HEK293 (cell line): ENCODE measurements around the gene CLIP1.
"Not testable (repeated sequence)": the region's sequence is repeated elsewhere in the genome, so short reads cannot be mapped to it uniquely, and the experiment has no call there.

Experiments
- CTCF ChIA-PET: fragments of 350-600 bp; formaldehyde crosslinking; extraction: SDS; loops from one replicate; lab custom pipeline; 2021; ENCODE audit warnings: antibody characterized with exemption; lab: Yijun Ruan, JAX
- POLR2A ChIA-PET: fragments of 300-600 bp; formaldehyde crosslinking; extraction: SDS; loops from one replicate; lab custom pipeline; 2020; ENCODE audit warnings: antibody characterized with exemption, inconsistent platforms; lab: Yijun Ruan, JAX
- H3K27ac ChIP-seq: fragments of 200-500 bp; sonication (Bioruptor generic); 2 replicates; pipeline ENCODE4 v1.5.1; 2014; ENCODE audit warnings: low read depth, low read length, control low read depth, inconsistent platforms; ENCODE audit errors: extremely low read depth
- H3K36me3 ChIP-seq, 2 experiments: fragments of 200-500 bp in 1 of 2; sonication (Bioruptor generic) in 1 of 2; 1 replicate in 1 of 2; 2 replicates in 1 of 2; pipeline ENCODE4 v1.5.1; 2014 to 2017; ENCODE audit warnings: inconsistent platforms in 2 of 2, low read length in 2 of 2; ENCODE audit not compliant: control insufficient read depth in 2 of 2, insufficient read depth in 1 of 2
- H3K4me1 ChIP-seq: fragments of 200-500 bp; sonication (Bioruptor generic); 2 replicates; pipeline ENCODE4 v1.5.1; 2014; ENCODE audit warnings: mild to moderate bottlenecking, low read length, inconsistent platforms; ENCODE audit not compliant: control insufficient read depth, insufficient read depth
- H3K4me3 ChIP-seq: 2 replicates; pipeline ENCODE4 v1.5.1; 2011; ENCODE audit warnings: low read depth, mild to moderate bottlenecking, control low read depth, low read length, moderate library complexity
- H3K9me3 ChIP-seq: fragments of 200-500 bp; sonication (Bioruptor generic); 2 replicates; pipeline ENCODE4 v1.5.1; 2014; ENCODE audit warnings: low read depth, low read length, inconsistent platforms; ENCODE audit not compliant: control insufficient read depth, insufficient read depth
- BCL6B ChIP-seq: fragments of 450-650 bp; formaldehyde crosslinking; IDR thresholded peaks from 2 replicates; pipeline ENCODE4 v1.5.1; 2017; ENCODE audit warnings: missing biosample characterization, missing genetic modification characterization
- GFI1B ChIP-seq: fragments of 450-650 bp; formaldehyde crosslinking; IDR thresholded peaks from 2 replicates; pipeline ENCODE4 v1.5.1; 2016; ENCODE audit warnings: missing biosample characterization, missing genetic modification characterization
- KLF1 ChIP-seq: fragments of 450-650 bp; formaldehyde crosslinking; IDR thresholded peaks from 2 replicates; pipeline ENCODE4 v1.5.1; 2016; ENCODE audit warnings: missing biosample characterization, missing genetic modification characterization
- KLF10 ChIP-seq: fragments of 450-650 bp; IDR thresholded peaks from 2 replicates; pipeline ENCODE4 v1.5.1; 2018; ENCODE audit warnings: missing biosample characterization, mild to moderate bottlenecking, missing genetic modification characterization
- KLF9 ChIP-seq: fragments of 450-650 bp; formaldehyde crosslinking; IDR thresholded peaks from 2 replicates; pipeline ENCODE4 v1.5.1; 2016; ENCODE audit warnings: missing biosample characterization, missing genetic modification characterization, low read depth
- PRDM1 ChIP-seq: fragments of 450-650 bp; formaldehyde crosslinking; IDR thresholded peaks from 2 replicates; pipeline ENCODE4; 2016; ENCODE audit warnings: missing biosample characterization, missing genetic modification characterization
- SCRT2 ChIP-seq: fragments of 450-650 bp; formaldehyde crosslinking; IDR thresholded peaks from 2 replicates; pipeline ENCODE4 v1.5.1; 2016; ENCODE audit warnings: missing biosample characterization, missing genetic modification characterization
- SP3 ChIP-seq: fragments of 450-650 bp; formaldehyde crosslinking; IDR thresholded peaks from 2 replicates; pipeline ENCODE4 v1.5.1; 2016; ENCODE audit warnings: missing biosample characterization, missing genetic modification characterization
- SP7 ChIP-seq: fragments of 450-650 bp; formaldehyde crosslinking; IDR thresholded peaks from 2 replicates; pipeline ENCODE4 v1.5.1; 2016; ENCODE audit warnings: missing biosample characterization, missing genetic modification characterization
- ZBTB17 ChIP-seq: fragments of 450-650 bp; formaldehyde crosslinking; IDR thresholded peaks from 2 replicates; pipeline ENCODE4 v1.5.1; 2016; ENCODE audit warnings: missing biosample characterization, missing genetic modification characterization
- ZBTB21 ChIP-seq: fragments of 450-650 bp; formaldehyde crosslinking; IDR thresholded peaks from 2 replicates; pipeline ENCODE4 v1.5.1; 2017; ENCODE audit warnings: missing biosample characterization, missing genetic modification characterization
- ZEB2 ChIP-seq: fragments of 450-650 bp; formaldehyde crosslinking; IDR thresholded peaks from 2 replicates; pipeline ENCODE4 v1.5.1; 2016; ENCODE audit warnings: missing biosample characterization, missing genetic modification characterization
- ZFP37 ChIP-seq: fragments of 450-650 bp; formaldehyde crosslinking; IDR thresholded peaks from 2 replicates; pipeline ENCODE4 v1.5.1; 2016; ENCODE audit warnings: missing biosample characterization, missing genetic modification characterization
- ZNF184 ChIP-seq: fragments of 450-650 bp; IDR thresholded peaks from 2 replicates; pipeline ENCODE4 v1.5.1; 2018; ENCODE audit warnings: missing biosample characterization, mild to moderate bottlenecking, missing genetic modification characterization
- ZNF335 ChIP-seq: fragments of 450-650 bp; formaldehyde crosslinking; conservative IDR thresholded peaks from 2 replicates; pipeline ENCODE4 v1.5.1; 2016; ENCODE audit warnings: missing biosample characterization, missing genetic modification characterization
- ZNF366 ChIP-seq: fragments of 450-650 bp; formaldehyde crosslinking; conservative IDR thresholded peaks from 2 replicates; pipeline ENCODE4 v1.5.1; 2016; ENCODE audit warnings: missing biosample characterization, missing genetic modification characterization
- ZNF394 ChIP-seq: fragments of 450-650 bp; formaldehyde crosslinking; IDR thresholded peaks from 2 replicates; pipeline ENCODE4 v1.5.1; 2016; ENCODE audit warnings: missing biosample characterization, missing genetic modification characterization, mild to moderate bottlenecking, moderate library complexity, borderline replicate concordance
- ZNF629 ChIP-seq: fragments of 450-650 bp; formaldehyde crosslinking; IDR thresholded peaks from 2 replicates; pipeline ENCODE4 v1.5.1; 2017; ENCODE audit warnings: missing biosample characterization, missing genetic modification characterization
- ZNF660 ChIP-seq: fragments of 450-650 bp; IDR thresholded peaks from 2 replicates; pipeline ENCODE4 v1.5.1; 2018; ENCODE audit warnings: missing biosample characterization, mild to moderate bottlenecking, missing genetic modification characterization
- TF ChIP-seq, protein P1 (sequence below): fragments of 450-650 bp; formaldehyde crosslinking; IDR thresholded peaks from 2 replicates; pipeline ENCODE4 v1.5.1; 2016; ENCODE audit warnings: missing biosample characterization, missing genetic modification characterization, low read depth
- TF ChIP-seq, protein P2 (sequence below): fragments of 450-650 bp; formaldehyde crosslinking; IDR thresholded peaks from 2 replicates; pipeline ENCODE4 v1.5.1; 2016; ENCODE audit warnings: missing biosample characterization, missing genetic modification characterization
- TF ChIP-seq, protein P3 (sequence below): fragments of 450-650 bp; formaldehyde crosslinking; IDR thresholded peaks from 2 replicates; pipeline ENCODE4 v1.5.1; 2016; ENCODE audit warnings: missing biosample characterization, missing genetic modification characterization

CLIP1 gene

GRCh38 chr12:122464317-122465042, 42.0 kb upstream of the CLIP1 start:
- H3K4me3 ChIP-seq, CTCF ChIA-PET, H3K36me3 ChIP-seq, H3K9me3 ChIP-seq, H3K27ac ChIP-seq, H3K4me1 ChIP-seq: not testable (repeated sequence)
- POLR2A ChIA-PET = interaction anchor here (0.8 to 2.6 kb wide), 2 partner anchors 64 to 96 kb away, joined by 3 to 7 read pairs; no protein-coding TSS in a partner anchor
- TF ChIP-seq ZBTB21 (tag by site-specific recombination) = peak; percentile 94
- TF ChIP-seq GFI1B (tag by site-specific recombination) = peak; percentile 82
- TF ChIP-seq ZBTB17 (tag by site-specific recombination) = 0 out of 2 replicates have a peak, but pooled peaks have one; percentile 38
- TF ChIP-seq, protein P1, sequence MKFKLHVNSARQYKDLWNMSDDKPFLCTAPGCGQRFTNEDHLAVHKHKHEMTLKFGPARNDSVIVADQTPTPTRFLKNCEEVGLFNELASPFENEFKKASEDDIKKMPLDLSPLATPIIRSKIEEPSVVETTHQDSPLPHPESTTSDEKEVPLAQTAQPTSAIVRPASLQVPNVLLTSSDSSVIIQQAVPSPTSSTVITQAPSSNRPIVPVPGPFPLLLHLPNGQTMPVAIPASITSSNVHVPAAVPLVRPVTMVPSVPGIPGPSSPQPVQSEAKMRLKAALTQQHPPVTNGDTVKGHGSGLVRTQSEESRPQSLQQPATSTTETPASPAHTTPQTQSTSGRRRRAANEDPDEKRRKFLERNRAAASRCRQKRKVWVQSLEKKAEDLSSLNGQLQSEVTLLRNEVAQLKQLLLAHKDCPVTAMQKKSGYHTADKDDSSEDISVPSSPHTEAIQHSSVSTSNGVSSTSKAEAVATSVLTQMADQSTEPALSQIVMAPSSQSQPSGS (tag by site-specific recombination) = peak; percentile 68
- TF ChIP-seq ZNF184 (tag by site-specific recombination) = peak; percentile 65; the same call in 1 of the 2 replicates
- TF ChIP-seq ZNF335 (tag by site-specific recombination) = 0 out of 2 replicates have a peak, but pooled peaks have one; percentile 23
- TF ChIP-seq ZEB2 = peak; percentile 50; the same call in 1 of the 2 replicates
- TF ChIP-seq KLF10 (tag by site-specific recombination) = peak; percentile 96
- TF ChIP-seq KLF9 (tag by site-specific recombination) = peak; percentile 86
- TF ChIP-seq SCRT2 (tag by site-specific recombination) = peak; percentile 53
- TF ChIP-seq, protein P2, sequence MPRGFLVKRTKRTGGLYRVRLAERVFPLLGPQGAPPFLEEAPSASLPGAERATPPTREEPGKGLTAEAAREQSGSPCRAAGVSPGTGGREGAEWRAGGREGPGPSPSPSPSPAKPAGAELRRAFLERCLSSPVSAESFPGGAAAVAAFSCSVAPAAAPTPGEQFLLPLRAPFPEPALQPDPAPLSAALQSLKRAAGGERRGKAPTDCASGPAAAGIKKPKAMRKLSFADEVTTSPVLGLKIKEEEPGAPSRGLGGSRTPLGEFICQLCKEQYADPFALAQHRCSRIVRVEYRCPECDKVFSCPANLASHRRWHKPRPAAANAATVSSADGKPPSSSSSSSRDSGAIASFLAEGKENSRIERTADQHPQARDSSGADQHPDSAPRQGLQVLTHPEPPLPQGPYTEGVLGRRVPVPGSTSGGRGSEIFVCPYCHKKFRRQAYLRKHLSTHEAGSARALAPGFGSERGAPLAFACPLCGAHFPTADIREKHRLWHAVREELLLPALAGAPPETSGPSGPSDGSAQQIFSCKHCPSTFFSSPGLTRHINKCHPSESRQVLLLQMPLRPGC (tag by site-specific recombination) = peak; percentile 66; the same call in 1 of the 2 replicates
- peak; percentile 49 for TF ChIP-seq SP3 (tag by site-specific recombination)
- TF ChIP-seq ZNF660 (tag by site-specific recombination) = peak; percentile 78; the same call in 1 of the 2 replicates
- peak; percentile 65 for TF ChIP-seq ZNF366 (tag by site-specific recombination)
- TF ChIP-seq ZFP37 (tag by site-specific recombination) = 0 out of 2 replicates have a peak, but pooled peaks have one; percentile 51
- peak; percentile 63; the same call in 1 of the 2 replicates for TF ChIP-seq BCL6B (tag by site-specific recombination)
- peak; percentile 86 for TF ChIP-seq PRDM1 (tag by site-specific recombination)
- TF ChIP-seq, protein P3, sequence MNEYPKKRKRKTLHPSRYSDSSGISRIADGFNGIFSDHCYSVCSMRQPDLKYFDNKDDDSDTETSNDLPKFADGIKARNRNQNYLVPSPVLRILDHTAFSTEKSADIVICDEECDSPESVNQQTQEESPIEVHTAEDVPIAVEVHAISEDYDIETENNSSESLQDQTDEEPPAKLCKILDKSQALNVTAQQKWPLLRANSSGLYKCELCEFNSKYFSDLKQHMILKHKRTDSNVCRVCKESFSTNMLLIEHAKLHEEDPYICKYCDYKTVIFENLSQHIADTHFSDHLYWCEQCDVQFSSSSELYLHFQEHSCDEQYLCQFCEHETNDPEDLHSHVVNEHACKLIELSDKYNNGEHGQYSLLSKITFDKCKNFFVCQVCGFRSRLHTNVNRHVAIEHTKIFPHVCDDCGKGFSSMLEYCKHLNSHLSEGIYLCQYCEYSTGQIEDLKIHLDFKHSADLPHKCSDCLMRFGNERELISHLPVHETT (tag by site-specific recombination) = 0 out of 2 replicates have a peak, but pooled peaks have one; percentile 58
- TF ChIP-seq SP7 (tag by site-specific recombination) = peak; percentile 73; the same call in 1 of the 2 replicates
- 0 out of 2 replicates have a peak, but pooled peaks have one; percentile 21 for TF ChIP-seq ZNF394 (tag by site-specific recombination)
- peak; percentile 98 for TF ChIP-seq ZNF629 (tag by site-specific recombination)
- peak; percentile 53 for TF ChIP-seq KLF1 (tag by site-specific recombination)
